Sigmoid colon (tissue), 4 donors: Measurements from ENCODE around the gene BAK1.

Source experiments
- EP300 ChIP-seq, 4 donors: sonication (generic); formaldehyde crosslinking; IDR thresholded peaks; one replicate each; pipeline ENCODE4 v1.6.1; 2017; ENCODE audit warnings: antibody characterized with exemption in 4 of 4
- POLR2A ChIP-seq, 2 donors: fragments of 450-650 bp; IDR thresholded peaks; one replicate each; pipeline ENCODE4 v1.6.1; 2016; ENCODE audit warnings: antibody characterized with exemption in 2 of 2, mild to moderate bottlenecking in 2 of 2, moderate library complexity in 2 of 2
- POLR2AphosphoS5 ChIP-seq, 4 donors: sonication (generic); formaldehyde crosslinking; IDR thresholded peaks; one replicate each; pipeline ENCODE4 v1.6.1; 2017; ENCODE audit warnings: antibody characterized with exemption in 4 of 4
- TF ChIP-seq, protein P1 (sequence below), 4 experiments: fragments of 450-650 bp in 3 of 4; fragments of 200-600 bp in 1 of 4; IDR thresholded peaks; one replicate each; pipeline ENCODE4 v1.5.1; 2016 to 2019; ENCODE audit warnings: antibody characterized with exemption in 4 of 4, mild to moderate bottlenecking in 3 of 4, moderate library complexity in 2 of 4

DNA sequence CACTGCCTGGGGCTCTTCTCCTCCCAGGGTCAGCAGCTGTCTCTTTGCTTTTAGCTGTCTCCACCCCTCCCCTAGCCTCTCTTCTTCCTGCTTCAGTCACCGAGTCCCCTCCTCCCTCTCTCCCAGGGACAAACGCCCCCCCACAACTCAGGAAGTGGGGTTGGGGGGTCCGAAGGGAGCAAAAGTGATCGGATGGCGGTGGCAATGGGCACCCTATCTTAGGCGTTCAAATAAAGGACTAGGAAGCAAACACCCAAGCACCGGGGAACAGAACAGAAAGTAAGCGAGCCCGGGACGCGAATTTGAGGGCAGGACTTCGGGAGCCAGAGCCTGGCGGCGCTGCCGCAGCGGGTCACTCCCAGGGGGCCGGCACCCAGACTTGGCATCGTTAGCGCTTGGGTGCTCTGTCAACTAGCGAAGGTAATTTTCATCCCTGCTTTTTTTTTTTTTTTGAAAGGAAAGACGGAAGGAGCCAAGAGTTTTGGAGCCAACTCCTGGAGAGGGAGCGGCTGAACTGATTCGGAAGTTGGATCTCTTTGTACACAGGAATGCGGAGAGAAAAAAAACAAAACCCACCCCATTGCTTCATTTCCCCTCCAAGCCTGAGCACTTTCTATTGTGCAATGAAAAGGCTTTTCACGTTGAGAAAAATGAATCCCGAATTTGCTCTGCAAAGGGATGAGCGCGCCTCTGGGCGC is 40.2 kb upstream of the BAK1 start:
- TF ChIP-seq, protein P1, sequence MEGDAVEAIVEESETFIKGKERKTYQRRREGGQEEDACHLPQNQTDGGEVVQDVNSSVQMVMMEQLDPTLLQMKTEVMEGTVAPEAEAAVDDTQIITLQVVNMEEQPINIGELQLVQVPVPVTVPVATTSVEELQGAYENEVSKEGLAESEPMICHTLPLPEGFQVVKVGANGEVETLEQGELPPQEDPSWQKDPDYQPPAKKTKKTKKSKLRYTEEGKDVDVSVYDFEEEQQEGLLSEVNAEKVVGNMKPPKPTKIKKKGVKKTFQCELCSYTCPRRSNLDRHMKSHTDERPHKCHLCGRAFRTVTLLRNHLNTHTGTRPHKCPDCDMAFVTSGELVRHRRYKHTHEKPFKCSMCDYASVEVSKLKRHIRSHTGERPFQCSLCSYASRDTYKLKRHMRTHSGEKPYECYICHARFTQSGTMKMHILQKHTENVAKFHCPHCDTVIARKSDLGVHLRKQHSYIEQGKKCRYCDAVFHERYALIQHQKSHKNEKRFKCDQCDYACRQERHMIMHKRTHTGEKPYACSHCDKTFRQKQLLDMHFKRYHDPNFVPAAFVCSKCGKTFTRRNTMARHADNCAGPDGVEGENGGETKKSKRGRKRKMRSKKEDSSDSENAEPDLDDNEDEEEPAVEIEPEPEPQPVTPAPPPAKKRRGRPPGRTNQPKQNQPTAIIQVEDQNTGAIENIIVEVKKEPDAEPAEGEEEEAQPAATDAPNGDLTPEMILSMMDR (IDR thresholded peaks at IDR 0.05): no peak
- no peak for TF ChIP-seq POLR2A (IDR thresholded peaks at IDR 0.05)
- peak; percentile 8 to 50 (median 21) for TF ChIP-seq POLR2AphosphoS5 (IDR thresholded peaks at IDR 0.05)
- no peak for TF ChIP-seq EP300 (IDR thresholded peaks at IDR 0.05)
